ENCODE results near the gene TBCCD1.
A peak's percentile ranks its signal among the peaks of the same experiment; 100 is the strongest.

DNA sequence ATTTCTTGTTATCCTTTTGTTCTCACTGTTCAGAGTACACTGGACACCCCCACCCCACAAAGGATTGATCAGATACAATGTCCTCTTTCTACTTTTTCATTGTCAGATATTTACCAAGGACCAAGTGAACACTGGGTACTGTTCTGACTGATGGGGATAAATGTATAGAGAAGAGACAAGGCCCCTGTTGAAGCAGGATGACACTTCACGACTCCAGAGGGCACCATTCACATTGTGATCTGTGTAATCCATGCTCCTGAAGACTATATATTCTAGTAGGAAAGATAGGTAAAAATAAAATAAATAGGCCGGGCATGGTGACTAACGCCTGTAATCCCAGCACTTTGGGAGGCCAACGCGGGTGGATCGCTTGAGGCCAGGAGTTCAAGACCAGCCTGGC is 15.8 kb downstream of the TBCCD1 start:
- TF ChIP-seq, protein P1, sequence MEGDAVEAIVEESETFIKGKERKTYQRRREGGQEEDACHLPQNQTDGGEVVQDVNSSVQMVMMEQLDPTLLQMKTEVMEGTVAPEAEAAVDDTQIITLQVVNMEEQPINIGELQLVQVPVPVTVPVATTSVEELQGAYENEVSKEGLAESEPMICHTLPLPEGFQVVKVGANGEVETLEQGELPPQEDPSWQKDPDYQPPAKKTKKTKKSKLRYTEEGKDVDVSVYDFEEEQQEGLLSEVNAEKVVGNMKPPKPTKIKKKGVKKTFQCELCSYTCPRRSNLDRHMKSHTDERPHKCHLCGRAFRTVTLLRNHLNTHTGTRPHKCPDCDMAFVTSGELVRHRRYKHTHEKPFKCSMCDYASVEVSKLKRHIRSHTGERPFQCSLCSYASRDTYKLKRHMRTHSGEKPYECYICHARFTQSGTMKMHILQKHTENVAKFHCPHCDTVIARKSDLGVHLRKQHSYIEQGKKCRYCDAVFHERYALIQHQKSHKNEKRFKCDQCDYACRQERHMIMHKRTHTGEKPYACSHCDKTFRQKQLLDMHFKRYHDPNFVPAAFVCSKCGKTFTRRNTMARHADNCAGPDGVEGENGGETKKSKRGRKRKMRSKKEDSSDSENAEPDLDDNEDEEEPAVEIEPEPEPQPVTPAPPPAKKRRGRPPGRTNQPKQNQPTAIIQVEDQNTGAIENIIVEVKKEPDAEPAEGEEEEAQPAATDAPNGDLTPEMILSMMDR (IDR thresholded peaks at IDR 0.05; ENCODE audit: poor library complexity) = peak; percentile 13
- TF ChIP-seq EZH2 (IDR thresholded peaks at IDR 0.05; ENCODE audit: borderline replicate concordance) = no peak
